GM12873 (cell line): ENCODE data around the gene DEPDC1.

Source experiments
- TF ChIP-seq, protein P1 (sequence below): IDR thresholded peaks from 2 replicates; pipeline ENCODE4 v1.5.1; 2012; ENCODE audit warnings: low read depth, mild to moderate bottlenecking, moderate library complexity, low read length, control low read depth; ENCODE audit not compliant: insufficient read depth; ENCODE audit errors: missing control alignments

Gene DEPDC1

DNA sequence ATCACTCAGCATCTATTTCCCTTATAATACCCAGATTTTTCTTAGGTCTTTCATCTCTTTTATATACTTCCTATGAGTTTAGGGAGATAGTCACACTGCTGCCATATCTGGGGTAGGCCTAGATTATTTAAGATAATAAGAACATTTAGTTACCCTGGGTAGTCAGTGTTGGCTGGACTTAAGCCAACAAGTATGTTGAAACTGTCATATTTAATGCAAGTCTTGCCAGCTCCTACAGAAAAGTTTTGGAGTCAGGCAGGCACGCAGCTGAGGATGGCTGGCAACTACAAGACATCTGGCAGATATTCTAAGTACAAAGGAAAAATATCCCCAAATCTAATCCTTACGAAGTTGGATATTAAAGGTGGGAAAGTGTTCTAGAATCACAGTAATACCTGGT lies 19.2 kb upstream of the DEPDC1 start:
- TF ChIP-seq, protein P1, sequence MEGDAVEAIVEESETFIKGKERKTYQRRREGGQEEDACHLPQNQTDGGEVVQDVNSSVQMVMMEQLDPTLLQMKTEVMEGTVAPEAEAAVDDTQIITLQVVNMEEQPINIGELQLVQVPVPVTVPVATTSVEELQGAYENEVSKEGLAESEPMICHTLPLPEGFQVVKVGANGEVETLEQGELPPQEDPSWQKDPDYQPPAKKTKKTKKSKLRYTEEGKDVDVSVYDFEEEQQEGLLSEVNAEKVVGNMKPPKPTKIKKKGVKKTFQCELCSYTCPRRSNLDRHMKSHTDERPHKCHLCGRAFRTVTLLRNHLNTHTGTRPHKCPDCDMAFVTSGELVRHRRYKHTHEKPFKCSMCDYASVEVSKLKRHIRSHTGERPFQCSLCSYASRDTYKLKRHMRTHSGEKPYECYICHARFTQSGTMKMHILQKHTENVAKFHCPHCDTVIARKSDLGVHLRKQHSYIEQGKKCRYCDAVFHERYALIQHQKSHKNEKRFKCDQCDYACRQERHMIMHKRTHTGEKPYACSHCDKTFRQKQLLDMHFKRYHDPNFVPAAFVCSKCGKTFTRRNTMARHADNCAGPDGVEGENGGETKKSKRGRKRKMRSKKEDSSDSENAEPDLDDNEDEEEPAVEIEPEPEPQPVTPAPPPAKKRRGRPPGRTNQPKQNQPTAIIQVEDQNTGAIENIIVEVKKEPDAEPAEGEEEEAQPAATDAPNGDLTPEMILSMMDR = no peak

DNA sequence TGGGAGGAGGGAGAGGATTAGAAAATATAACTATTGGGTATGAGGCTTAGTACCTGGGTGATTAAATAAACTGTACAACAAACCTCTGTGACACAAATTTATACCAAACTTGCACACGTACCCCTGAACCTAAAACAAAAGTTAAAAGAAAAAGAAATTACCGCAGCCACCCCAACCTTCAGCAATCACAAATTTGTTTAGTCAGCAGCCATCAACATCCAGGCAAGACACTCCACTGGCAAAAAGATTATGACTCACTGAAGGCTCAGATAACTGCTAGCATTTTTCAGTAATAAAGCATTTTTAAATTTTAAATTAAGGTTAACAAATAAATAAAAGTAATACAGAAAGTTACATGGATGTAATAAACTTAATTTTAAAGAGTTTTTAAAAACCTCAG lies 14.4 kb upstream of the DEPDC1 start:
- TF ChIP-seq, protein P1 = no peak

DNA sequence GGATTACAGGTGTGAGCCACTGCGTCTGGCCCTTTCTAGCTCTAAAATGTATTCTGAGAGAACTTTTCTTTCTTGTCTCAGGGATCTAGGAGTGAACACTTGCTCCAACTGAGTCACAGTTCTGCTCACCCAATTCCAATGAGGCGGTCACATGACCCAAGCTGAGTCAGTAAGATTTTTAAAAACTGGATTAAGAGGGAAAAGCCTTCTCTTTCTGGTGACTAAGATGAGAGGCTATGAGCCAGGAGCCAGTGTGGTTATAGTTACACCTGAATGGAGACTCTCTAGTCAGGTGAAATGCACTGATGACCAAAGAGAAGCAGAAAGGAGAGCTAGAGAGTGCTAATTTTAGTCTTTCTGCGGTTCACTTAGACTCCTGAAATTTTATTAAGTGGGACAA lies 9.5 kb upstream of the DEPDC1 start:
- TF ChIP-seq, protein P1 = no peak

DNA sequence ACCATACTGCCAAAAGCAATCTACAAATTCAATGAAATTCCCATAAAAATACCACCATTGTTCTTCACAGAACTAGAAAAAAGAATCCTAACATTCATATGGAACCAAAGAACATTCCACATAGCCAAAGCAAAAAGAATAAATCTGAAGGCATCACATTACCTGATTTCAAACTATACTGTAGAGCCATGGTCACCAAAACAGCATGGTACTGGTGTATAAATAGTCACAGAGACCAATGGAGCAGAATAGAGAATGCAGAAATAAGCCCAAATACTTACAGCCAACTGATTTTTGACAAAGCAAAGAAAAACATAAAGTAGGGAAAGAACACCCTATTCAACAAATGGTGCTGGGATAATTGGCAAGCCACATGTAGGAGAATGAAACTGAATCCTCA lies 6.2 kb upstream of the DEPDC1 start:
- TF ChIP-seq, protein P1 = no peak

DNA sequence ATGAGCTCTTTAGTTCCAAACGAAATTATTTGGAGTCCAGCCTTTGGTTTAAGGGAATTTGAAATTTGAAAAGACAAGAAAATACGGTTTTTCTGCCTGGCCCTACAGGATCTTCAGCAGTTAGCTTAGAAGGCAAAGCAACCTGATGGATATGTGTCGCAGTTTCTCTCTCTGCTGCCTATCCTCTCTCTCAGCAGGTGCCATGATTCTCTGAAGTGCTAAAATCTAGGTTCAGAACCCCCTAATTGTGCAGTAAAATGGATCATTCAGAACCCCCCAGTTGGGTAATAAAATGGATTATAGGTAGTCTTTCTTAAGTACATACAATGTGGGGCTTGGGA lies 446 bp upstream of the DEPDC1 start:
- TF ChIP-seq, protein P1 = no peak

DNA sequence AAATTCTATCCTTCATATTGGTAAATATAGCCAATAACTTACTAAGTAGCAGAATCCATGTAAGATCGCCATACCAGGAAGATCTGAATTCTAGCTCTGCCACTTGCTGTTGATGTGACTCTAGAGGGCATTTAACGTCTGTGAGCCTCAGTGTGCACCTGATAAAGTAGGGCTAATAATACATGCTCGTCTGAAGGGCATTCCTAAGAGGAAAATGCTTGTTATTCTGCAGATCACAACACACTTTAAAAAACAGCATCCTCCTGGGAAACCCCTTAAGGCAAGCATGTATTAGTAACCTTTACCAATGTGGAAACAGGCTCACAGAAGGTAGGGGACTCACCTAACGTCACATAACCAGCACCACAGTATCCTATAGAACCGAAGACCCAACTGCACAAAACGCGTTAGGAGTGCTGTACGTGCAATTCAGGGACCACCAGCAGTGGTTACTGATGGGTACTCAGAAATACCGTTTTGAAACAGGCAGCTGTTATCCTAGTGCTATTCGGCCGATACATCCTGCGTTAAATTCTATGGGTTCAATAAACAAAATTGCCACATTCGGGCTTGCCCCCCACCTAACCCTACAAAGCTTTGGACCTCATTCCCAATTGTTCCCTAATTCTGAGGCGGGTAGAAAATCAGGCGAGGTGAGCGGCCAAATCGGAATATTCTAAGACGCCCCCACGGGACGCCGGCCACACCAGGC lies 758 bp downstream of the DEPDC1 start:
- TF ChIP-seq, protein P1 = no peak

DNA sequence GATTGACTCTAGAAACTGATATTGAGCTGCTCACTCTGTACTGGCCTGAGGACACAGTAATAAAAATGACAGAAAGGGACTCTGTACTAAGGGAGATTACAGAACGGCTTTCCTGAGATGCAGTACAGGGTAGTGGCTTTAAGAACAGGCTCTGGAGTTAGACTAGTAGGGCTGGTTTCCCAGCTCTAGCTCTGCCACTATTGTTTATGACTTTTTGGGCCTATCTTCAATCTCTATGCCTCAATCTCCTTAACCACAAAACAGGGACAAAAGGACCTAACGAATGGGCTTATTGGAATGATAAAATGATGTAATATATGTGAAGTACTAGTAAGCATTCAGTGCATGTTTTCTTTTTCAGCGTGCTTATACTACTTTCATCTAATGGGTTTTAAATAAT lies 1.4 kb downstream of the DEPDC1 start:
- TF ChIP-seq, protein P1 = no peak
